Stimulated activated CD4-positive, alpha-beta T cell treated with anti-CD3 and anti-CD28 coated beads, Interleukin-1b, Interleukin-23, amount 100 ng/mL, for 48 hours (primary cell): Measurements from ENCODE around the gene SNN.

Experiments
- DNase-seq: peaks from one replicate; pipeline ENCODE4 v3.0.0-alpha.2; 2020

Gene SNN

GRCh38 chr16:11635679-11636171 lies 32.5 kb upstream of the SNN start:
- DNase-seq = no peak

GRCh38 chr16:11636172-11636721 lies 32.0 kb upstream of the SNN start:
- DNase-seq = no peak

DNA sequence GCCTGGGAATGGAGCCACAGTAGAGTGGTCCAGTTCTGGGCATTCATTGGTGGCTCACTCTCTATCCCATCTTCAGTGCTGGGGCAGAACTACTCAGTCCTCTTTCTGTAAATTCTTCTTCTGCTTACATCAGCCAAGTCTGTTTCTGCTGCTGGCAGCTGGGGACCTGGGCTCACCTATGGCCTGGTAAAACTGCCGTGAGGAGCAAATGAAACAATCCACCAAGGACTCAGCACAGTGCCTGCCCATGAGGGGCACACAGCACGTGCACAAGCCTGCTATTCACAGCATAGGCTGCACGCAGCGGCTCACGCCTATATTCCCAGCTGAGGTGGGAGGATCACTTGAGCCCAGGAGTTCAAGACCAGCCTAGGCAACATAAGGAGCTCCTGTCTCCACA lies 30.9 kb upstream of the SNN start:
- no peak for DNase-seq

DNA sequence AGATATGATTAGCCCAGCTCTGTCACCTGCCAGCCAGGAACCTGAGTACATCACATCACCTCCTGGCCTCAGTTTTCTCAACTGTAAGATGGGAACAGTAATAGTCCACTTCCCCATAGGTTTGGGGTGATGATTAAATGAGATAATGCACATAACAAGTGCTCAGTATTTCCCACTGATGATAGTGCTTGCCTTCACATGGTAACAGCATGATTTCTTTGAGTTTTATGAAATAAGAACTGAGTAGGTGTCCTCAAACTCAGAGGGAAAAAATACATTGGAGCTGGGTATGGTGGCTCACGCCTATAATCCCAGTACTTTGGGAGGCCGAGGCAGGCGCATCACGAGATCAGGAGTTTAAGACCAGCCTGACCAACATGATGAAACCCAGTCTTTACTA lies 30.1 kb upstream of the SNN start:
- DNase-seq = no peak

DNA sequence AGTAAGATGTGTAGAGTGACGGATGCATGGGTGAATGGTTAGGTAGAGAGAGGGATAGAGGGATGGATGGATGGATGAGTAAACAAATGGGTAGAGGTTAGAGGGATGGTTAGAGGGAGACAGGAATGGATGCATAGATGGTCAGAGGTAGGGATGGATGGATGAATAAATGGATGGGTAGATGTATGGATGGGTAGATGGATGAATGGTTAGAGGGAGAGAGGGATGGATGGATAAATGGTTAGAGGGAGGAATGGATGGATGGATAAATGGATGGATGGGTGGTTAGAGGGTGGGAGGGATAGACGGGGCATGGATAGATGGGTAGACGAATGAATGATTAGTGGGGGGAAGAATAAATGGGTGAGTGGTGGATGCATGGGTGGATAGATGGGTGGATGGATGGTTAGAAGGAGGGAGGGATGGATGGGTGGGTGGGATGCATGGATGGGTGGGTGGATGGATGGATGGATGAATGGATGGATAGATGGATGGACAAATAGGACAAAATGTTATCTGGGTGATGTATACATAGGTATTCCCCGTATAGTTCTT lies 29.2 kb upstream of the SNN start:
- DNase-seq = no peak

DNA sequence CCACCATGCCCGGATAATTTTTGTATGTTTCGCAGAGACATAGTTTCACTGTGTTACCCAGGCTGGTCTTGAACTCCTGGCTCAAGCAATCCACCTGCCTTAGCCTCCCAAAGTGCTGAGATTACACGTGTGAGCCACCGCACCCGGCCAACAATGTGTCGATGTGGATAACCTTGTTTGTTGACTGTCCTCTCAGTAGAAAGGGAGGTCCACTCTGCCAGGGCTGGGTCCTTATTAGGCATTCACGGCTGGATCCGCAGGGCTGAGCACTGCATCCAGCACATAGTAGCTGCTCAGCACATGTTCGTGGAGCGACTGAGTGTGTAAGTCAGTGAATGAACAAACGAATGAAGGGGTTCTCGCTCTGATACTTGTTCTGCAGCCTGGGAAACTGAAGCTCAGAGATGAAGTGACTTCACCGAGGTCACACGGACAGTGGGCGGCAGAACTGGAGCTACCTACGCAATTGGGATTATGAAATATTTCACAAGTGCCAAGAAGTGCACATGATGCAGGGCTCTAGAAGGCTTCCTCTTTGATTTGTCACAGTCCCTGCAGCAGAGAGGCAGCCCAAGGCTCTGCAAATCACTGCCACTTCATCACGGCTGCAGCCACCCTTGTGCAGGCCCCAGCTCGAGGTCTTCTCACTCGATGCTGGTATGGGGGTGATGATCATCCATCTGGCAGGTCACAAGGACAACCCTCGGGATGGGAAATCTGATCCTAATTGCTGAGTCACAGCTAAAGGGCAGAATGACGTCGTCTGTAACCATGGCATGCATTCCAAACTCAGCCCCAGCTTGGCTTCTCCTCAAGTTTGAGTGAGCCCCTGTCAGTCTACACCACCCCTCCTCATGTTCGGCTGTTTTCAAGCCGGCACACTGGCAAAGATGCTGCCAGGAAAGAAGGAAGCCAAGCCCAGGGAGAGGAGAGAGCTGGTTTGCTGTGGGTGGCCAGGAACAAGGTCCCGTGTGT lies 28.0 kb upstream of the SNN start:
- no peak for DNase-seq

- DNase-seq = no peak
Measured at GRCh38 chr16:11640987-11641817, 27.1 kb upstream of the SNN start.

- DNase-seq = no peak
Measured at GRCh38 chr16:11642765-11643116, 25.5 kb upstream of the SNN start.

DNA sequence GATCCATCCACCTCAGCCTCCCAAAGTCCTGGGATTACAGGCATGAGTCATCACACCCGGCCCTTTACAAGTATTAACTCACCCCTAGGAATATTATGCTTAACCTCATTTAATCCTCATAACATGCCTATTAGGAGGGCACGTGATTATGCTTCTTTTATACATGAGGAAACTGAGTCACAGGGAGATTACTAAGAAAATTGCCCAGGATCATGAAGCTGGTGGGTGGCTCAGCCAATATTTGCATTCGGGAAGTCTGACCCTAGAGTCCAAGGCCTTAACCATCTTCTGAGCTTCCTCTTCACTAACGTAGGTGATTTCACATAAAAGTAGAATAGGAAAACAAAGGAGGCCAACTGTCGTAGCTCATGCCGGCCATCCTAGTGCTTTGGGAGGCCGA lies 19.0 kb upstream of the SNN start:
- DNase-seq = no peak

- DNase-seq = no peak
Measured at GRCh38 chr16:11650641-11651591, 17.3 kb upstream of the SNN start.

DNA sequence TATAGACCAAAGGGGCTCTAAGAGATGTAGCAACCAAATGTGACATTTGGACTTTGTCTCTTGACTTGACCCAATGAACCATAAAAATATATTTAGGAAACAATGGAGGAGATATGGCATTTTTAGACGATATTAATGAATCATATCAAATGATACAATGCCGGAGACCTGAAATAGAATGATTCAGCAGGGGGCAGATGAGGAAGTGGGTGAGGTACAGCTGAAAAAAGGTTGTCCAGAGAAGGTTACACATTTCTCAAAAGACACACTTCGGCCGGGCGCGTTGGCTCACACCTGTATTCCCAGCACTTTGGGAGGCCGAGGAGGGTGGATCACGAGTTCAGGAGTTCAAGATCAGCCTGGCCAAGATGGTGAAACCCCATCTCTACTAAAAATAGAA lies 16.5 kb upstream of the SNN start:
- no peak for DNase-seq

DNA sequence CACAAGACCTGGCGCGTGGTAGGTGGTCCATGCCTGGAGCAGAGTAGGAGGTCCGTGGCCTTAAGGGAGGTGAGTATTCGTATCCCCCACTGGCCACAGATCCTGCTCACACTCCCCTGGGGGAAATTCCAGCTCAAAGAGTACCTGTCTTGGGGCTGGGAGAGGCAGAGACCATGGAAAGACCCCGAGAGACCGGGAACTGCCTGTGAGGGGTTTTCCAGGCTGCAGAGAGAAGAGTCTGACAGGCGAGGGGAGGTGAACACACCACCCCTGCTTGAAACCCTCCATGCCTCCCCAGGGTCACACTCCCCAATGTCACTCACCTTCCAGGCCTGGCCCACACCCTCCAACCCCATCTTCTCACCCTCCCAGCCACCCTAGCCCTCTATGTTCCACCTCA lies 12.6 kb upstream of the SNN start:
- DNase-seq = no peak

DNA sequence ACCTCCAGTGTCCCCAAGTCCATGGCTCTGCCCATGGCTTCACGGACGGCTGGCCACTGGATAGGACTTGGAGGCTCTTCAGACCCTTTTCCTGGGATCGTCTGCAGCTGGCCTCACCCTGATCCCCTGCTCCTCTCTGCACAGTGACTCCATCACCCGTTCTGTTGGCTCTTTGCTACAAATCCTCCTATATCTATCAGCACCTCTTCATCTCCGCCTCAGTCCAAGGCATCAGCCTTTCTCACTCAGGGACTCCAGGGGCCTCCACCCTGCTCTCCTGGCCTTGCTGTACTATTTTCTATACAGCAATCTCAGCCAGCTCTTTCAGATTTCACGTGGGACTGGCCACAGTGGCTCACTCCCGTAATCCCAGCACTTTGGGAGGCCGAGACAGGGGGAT lies 10.7 kb upstream of the SNN start:
- no peak for DNase-seq

DNA sequence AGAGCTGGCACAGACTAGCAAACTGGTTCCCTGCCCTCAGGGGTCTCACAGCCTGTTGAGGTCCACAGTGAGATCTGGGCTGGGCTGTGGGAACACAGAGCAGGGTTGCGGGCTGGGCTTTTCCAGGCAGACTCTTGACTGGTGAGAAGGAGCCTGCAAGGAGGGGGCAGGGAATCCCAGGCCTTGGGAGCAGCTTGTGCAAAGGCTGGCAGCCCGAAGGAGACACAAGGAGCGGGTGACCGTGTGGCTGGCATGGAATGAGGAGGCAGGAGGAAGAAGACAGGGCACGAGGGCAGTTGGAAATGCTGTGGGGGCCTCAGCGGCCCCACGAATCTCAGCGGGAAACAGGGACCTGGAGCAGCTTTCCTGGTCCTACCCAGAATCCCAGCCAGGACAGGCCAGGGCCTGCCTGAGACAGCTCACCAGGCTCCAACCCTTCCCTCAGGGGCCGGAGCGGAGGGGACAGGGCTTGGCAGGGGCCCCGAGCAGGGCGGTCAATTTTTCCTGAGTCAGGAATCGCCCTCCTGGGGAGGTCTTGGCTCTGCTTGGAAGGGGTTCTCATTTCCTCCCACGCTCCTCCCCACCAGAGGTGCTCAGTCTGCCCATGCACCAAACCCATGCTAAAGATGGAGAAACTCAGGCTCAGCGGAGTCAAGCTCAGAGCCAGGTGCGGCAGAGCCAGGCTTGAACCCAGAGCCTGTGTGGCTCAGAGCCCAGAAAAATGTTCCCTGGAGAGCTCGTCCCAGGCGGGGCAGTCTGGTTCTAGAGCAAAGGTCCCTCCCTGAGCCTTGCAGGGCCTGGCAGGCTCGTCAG lies 9.2 kb upstream of the SNN start:
- no peak for DNase-seq

DNA sequence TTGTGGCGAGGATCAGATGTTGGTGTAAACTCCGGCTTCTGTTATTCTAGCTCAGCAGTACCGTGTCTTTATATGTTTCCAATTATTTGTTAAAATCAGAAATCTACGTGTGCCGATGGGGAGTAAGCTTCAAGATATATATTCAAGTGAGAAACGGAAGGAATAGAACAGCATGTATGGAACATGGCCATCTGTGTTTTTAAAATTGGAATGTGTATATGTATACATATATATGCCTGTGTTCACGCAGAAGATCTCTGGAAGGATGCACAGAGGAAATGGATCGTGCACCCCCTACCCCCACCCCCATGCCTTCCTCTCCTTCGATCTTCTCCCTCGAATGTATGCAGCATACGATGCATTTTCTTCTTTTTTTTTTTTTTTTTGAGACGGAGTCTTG lies 7.7 kb upstream of the SNN start:
- DNase-seq = no peak

DNA sequence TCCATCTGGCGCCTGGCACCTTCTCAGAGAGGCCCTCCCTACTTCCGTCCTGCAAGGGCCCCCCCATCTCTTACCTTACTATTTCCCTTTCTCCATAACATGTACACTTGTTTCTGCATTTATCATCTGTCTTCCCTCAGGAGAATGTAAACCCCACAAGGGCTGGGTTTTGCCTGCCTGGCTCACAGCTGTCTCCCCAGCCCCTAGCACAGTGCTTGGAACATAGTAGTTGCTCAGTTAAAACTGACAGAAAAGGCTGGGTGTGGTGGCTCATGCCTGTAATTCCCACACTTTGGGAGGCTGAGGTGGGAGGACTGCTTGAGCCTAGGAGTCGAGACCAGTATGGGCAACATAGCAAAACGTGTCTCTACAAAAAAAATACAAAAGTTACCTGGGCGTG lies 5.7 kb upstream of the SNN start:
- no peak for DNase-seq

DNA sequence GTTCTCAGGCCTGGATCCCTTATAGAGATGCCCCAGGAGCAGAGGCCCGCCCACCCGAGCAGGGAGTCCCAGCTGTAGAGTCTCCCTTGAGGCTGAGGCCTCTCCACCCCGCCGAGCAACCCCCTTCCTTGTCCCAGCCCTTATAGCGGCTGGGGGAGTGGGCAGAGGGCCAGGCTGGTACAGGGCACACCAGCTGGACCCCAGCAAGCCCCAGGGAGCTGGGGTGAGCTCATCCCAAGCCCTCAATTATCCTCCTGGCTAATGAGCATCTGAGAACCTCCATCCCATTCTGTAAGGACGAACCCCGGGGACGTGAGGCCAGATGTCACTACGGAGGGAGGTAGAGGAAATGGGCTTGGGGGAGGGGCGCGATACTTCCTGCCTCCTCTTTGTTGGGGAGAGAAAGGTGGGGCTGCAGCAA lies 3.2 kb upstream of the SNN start:
- no peak for DNase-seq

DNA sequence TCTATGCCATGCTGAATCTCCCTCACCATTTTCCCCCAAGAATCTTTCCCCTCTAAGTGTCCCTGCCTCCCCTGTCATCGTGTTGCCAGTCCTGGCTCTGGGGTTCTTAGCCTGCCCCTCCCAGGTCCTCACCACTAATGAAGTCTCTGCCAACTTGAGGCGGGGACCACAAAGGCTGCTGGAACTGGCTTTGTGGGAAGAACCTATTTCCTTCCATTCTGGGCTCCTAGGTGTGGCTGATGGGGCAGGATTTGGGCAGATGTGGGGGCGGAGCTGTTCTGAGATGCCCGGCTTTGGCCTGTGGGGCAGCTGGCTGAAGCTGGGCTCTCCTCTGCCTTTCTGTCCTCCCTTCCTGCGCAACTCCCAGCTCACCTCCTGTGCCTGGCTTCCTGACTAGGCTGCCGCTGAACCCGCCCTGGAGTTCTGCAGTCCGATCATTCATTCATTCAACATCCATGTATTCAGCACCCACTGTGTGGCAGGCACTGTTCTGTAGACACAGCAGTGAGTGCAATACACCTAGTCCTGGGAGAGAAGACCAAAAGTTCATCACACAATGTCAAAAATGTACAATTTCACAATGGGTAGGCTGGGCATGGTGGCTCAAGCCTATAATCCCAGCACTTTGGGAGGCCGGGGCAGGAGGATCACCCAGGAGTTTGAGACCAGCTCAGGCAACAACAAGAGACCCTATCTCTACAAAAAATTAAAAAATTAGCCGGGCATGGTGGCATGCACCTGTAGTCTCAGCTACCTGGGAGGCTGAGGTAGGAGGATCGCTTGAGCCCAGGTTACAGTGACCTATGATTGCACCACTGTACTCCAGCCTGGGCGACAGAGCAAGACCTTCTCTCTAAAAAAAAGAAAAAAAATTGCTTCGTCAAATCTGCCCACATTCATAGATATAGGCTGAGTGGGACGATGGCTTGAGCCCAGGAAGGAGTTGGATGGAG lies 1.9 kb upstream of the SNN start:
- DNase-seq = no peak

GRCh38 chr16:11667221-11667823 lies 933 bp upstream of the SNN start:
- no peak for DNase-seq
